Posterior cingulate gyrus (tissue), 11 donors: ENCODE measurements around the gene RAP1GAP2.
"Not testable (repeated sequence)": the region's sequence is repeated elsewhere in the genome, so short reads cannot be mapped to it uniquely, and the experiment has no call there.

Source experiments
- DNase-seq, 10 donors: peaks; one replicate each; pipeline versions ENCODE4 v3.0.0 to v3.0.0-alpha.2; 2020 to 2021; ENCODE audit warnings: mixed read lengths in 3 of 10
- intact Hi-C: fragments of 100-400 bp; cut with DNase I; formaldehyde crosslinking; loops from one replicate; pipeline ENCODE4 v1.15.1; 2023

RAP1GAP2 gene

DNA sequence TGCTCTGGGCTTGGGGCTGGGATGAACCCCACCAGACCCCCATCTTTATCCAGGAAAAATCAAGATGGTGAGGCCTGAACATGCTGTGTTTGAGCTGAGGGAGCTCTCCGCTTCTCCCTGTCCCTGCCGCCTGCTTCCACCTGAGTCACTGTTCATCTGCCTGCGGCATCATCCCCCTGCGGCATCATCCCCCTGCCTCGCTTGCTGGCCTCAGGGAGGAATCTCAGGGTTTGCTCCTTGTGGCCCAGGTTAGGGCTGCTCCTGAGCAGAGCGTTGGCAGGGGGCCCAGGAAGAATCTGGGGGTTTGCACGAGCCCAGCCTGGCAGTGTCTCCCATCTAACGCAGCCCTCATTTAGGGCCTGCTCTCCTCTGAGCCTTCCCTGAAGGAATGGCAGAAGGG, 11.4 kb upstream of the RAP1GAP2 start:
- DNase-seq: peak in 1 of 10 donors; percentile 82
- intact Hi-C loops: no loop called here

DNA sequence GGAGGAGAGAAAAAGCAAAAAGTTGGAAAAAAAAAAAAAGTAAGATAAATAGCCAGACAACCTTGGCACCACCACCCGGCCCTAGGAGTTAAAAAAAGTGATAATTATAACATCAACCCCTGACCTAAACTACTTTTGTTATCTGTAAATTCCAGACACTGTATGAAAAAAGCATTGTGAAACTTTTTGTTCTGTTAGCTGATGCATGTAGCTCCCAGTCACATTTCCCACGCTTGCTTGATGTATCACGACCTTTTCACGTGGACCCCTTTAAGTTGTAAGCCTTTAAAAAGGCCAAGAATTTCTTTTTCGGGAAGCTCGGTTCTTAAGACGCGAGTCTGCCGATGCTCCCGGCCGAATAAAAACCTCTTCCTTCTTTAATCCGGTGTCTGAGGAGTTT, 10.9 kb upstream of the RAP1GAP2 start:
- DNase-seq, intact Hi-C loops: not testable (repeated sequence)

DNA sequence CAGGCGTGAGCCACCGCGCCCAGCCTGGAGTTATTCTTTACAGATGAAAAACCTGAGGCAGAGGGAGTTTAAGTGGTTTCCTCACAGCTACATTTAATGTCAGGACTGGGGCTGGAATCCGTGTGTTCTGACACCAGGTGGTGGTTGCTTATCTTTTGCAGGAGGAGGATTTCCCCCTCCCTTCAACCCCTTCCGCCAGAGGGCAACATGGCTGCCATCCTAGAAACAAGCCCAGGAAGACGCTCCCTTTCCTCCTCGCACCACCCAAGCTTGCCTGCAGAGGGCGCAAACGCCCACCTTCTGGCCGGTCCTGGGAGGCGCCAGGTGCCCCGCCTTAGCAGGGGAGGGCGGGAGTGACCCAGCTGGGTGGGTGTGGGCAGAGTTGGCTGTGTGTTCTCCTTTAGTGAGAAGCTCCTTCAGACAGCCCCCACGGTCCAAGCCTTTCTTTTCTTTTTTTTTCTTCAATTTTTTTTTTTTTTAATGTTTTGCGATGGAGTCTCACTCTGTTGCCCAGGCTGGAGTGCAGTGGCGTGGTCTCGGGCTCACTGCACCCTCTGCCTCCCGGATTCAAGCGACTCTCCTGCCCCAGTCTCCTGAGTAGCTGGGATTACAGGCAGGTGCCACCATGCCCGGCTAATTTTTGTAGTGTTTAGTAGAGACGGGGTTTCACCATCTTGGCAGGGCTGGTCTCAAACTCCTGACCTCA, 9.9 kb upstream of the RAP1GAP2 start:
- DNase-seq: peak; percentile 63 to 98 (median 87)
- intact Hi-C loops: no loop called here

DNA sequence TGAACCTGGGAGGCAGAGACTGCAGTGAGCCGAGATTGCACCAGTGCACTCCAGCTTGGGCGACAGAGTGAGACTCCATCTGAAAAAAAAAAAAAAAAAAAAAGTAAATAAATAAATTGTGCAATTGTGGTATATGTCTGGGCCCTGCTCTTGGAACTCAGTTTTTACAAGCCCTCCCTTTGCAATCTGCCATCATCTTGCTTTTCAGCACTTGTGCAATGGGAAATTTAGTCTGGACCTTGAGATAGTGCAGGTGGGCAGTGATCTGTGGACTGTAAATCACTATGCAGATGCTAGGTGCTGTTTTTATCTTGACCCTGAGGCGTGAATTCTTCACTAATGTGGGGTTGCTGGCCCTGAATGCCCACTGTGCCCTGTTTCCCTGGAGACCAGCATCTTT, 6.5 kb upstream of the RAP1GAP2 start:
- intact Hi-C loops: no loop called here
- no peak for DNase-seq

DNA sequence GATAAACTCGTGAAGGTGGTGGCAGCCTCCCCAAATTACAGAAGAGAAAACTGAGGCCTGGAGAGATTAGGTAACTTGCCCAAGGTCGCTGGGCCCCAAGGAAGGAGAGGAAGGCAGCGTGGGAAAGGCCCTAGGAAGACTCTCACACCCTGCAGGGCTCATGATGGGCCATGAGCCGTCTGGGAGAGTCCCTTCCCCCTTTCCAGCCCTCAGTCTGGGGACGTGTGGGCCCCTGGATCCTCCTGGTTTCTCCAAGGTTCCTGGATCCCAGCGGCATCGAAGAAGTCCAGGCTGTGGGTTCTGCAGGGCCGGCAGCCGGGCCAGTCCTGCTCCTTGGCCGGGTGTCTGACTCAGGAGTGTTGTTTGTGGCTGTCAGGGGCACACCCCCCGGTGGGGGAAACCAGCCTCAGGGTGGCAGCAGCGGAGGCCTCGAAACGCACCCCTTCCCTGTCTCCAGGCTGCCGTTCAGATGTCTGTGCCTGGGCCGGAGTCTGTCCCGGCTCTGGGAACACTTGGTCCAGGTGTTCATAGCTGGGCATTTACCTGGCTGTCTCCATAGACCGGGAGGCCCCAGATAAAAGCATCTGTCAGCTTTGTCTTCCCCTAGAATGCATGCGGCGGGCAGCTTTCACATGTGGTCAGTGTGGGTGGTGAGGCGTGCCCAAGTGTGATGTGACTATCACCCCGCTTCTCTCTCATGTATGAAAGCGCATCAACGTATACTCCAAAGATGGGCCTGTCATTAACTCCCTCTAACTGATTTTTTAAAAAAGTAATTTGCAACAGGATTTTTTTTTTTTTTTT, 3.7 kb upstream of the RAP1GAP2 start:
- peak in 2 of 10 donors; percentile 37 to 62 for DNase-seq
- intact Hi-C loops: no loop called here

GRCh38 chr17:2794111-2794803, 2.0 kb upstream of the RAP1GAP2 start:
- DNase-seq: peak in 2 of 10 donors; percentile 52 to 54
- intact Hi-C loops: no loop called here

DNA sequence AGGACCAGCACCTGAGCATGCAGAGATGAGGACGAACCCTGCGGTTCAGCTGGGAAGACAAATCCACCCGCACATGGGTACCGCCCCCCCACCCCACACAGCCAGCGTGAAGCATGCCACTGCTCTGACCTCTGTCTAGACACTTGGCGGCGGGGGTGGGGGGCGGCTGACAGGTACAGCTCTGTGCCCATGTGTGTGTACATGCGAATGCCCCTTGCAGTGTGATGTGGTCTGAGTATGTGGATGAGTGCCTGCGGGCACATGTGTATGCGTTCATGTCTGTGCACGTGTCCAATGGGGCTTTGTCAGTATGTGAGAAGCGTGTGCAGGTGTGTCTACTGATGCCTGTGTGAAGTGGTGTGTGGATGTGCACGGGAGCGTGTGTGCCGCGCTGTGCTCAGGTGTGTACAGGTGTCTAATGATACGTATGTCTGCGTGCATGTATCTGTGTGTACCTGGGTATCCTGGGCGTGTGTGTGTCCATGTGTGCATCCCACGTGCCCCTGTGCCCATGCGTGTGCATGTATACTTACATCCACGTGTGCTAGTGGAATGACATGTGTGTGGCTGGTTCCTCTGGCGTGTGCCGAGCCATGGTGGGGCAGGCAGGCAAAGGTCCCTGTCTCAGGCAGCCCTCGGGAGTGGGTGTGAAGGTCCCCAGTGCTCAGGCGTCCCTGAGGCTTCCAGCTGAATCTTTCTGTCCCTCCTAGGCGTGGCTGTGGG, 636 bp upstream of the RAP1GAP2 start:
- peak in 1 of 10 donors; percentile 48 for DNase-seq
- intact Hi-C loops: no loop called here

GRCh38 chr17:2797226-2797625, 988 bp downstream of the RAP1GAP2 start:
- intact Hi-C loops: no loop called here
- peak in 1 of 10 donors; percentile 86 for DNase-seq

DNA sequence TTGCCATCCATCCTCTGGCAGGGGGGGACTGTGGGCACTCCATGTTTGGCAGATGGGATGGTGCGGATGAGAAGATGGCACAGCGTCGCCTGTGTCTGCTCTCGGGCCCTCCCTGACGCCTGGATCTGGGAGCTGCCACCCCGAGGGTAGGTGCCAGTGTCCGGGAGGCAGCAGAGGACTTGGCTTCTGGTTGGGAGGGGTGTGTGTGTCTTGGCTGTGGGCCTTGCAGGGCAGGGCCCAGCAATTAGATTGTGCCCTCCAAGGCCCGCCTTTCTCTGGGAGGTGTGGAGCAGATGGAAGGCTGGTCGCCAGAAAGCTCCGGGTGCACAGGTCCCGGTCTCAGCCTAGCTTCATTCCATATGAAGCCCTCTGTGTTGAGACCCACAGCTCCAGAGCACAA, 1.4 kb downstream of the RAP1GAP2 start:
- peak in 2 of 10 donors; percentile 34 to 85 for DNase-seq
- intact Hi-C loops: no loop called here

GRCh38 chr17:2798188-2798587, 1.9 kb downstream of the RAP1GAP2 start:
- no peak for DNase-seq
- intact Hi-C loops: no loop called here

DNA sequence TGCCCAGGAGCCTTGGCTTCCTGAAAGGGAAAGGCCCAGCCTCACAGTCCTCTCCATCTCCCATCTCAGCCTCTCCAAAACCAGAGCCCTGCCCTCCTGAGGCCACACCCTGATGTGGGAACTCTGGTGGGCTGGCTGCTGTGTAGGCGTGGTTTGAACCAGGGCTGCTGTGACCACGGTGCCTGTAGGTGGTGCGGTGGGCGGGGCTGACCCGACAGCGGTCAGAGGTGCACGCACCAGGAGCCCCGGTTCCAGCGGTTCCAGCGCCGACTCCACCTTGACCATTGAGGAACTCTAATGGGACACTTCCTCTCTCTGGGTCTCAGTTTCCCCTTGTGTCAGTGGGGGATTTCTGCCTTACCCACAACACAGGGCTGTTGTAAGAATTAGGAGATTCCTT, 2.4 kb downstream of the RAP1GAP2 start:
- DNase-seq: peak in 1 of 10 donors; percentile 83

DNA sequence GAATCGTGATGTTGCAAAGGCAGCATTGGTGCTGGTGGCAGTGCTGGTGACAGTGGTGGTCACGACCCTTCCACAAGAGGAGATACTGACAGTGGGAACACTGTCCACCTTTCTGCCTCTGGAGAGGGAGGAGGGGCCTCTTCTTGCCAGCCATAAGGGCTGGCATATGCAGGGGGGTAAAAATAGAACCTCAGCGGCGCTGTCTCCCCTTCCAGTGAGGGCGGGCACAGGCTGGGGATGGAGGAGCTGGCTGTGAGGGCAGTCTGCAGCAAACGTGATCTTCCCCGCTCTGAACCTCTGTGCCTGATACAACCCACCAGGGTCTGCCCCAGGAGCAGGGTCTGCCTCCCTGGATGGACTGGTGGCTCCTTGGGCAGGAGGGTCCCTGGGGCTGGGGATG, 3.4 kb downstream of the RAP1GAP2 start:
- peak in 5 of 10 donors; percentile 55 to 92 (median 83) for DNase-seq
- intact Hi-C loops: no loop called here

More for the DNA sequence above, 2.4 kb downstream of the RAP1GAP2 start:
- intact Hi-C loops: no loop called here

- intact Hi-C loops: no loop called here
- no peak for DNase-seq
Measured at GRCh38 chr17:2800367-2800766, 4.1 kb downstream of the RAP1GAP2 start.

GRCh38 chr17:2801841-2802240, 5.6 kb downstream of the RAP1GAP2 start:
- peak in 3 of 10 donors; percentile 49 to 90 (median 60) for DNase-seq

GRCh38 chr17:2802574-2802973, 6.3 kb downstream of the RAP1GAP2 start:
- intact Hi-C loops: no loop called here
- DNase-seq: no peak

More at GRCh38 chr17:2801841-2802240, 5.6 kb downstream of the RAP1GAP2 start:
- intact Hi-C loops: no loop called here

DNA sequence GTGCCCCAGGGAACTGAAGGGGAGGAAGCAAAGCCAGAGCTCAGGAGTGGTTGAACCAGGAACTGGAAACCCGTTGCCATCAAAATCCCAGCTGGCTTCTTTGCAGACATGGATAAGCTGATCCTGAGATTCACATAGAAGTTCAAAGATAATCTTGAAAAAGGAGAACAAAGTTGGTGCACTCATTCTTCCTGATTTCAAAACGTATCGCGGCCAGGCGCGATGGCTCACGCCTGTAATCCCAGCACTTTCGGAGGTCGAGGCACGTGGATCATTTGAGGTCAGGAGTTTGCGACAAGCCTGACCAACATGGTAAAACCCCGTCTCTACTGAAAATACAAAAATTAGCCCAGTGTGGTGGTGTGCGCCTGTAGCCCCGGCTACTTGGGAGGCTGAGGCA, 7.1 kb downstream of the RAP1GAP2 start:
- intact Hi-C loops: no loop called here
- DNase-seq: no peak

DNA sequence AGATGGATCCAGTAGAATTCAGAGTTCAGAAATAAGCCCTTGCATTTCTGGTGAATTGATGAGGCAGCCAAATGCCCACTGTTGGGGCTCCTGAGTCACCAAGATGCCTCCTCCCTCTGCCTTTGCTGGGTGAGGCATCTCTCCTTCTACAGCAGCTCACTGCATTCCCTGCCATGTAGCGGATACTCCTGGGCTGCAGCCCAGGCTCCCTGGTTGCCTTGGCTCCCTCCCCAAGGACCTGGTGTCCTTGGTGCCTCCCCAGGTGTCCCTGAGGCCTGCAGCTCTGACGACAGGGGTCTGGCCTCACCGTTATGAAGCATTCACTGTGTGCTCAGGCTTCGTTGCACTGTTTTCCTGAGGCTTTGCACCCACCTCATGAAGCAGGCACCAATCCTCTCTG, 7.7 kb downstream of the RAP1GAP2 start:
- intact Hi-C loops: no loop called here
- no peak for DNase-seq

DNA sequence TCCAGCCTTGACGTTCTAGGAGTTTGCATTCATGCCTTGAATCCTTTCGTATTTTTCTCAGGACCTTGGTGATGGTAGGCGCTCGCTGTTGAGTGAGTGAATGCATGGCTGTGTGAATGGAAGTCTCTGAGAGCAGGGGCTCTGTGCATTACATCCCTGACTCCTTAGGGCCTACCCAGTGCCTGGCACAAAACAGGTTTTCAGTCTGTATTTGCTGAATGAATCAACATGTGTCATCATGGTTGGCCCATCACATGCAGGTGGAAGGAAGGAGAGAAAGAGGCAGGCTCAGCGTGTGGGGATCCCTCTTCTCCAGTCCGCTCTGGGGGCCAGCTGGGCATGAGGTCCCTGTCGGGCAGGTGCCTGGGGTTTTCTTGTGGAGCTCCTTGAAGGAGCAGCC, 8.7 kb downstream of the RAP1GAP2 start:
- intact Hi-C loops: no loop called here
- DNase-seq: no peak

DNA sequence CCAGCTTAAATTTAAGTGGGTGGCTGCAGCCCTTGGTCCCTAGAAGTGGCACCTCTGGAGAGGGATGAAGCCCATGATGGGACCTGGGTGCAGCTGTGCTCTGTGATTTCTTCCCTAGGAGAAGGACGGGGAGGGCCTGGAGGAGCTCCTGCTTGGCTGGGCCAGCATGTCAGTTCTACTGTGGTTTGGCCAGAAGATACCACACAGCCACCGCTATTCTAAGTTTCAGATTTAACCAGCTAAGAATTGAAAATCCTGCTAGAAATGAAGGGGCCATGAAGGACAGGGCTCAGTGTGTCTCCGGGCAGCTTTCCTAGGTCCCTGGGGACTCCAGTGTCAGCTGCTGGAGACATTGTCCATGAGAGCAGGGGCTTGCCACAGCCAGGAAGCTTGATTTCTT, 9.7 kb downstream of the RAP1GAP2 start:
- intact Hi-C loops: no loop called here
- DNase-seq: no peak
